ENCODE measurements around the gene COL24A1.

DNA sequence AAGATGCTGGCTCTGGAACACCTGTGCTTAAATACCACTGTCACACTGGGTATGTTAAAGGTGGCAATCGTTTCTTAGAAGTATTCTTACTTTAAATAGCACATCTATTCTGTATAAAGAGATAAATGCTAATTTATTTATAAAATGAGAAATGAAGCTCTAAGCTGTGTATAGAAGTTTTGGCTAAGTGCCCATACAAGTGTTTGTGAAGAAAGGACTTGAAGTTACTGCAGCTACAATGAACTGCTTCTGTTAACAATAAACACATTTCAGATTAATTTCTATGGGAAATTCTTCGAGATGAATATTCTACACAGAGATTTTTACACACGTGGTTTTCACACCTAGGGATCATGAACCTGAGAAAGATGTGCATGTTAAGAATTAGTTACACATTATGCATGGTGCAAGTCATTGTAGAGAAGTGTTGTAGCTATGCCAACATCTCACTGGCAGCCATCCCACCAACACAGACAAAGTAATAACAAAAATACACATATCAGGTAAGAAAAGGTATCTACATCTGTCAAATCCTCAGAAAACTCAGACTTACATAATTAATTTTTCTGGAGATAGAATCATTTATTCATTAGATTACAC is 16.2 kb downstream of the COL24A1 start:
- TF ChIP-seq, protein P1, sequence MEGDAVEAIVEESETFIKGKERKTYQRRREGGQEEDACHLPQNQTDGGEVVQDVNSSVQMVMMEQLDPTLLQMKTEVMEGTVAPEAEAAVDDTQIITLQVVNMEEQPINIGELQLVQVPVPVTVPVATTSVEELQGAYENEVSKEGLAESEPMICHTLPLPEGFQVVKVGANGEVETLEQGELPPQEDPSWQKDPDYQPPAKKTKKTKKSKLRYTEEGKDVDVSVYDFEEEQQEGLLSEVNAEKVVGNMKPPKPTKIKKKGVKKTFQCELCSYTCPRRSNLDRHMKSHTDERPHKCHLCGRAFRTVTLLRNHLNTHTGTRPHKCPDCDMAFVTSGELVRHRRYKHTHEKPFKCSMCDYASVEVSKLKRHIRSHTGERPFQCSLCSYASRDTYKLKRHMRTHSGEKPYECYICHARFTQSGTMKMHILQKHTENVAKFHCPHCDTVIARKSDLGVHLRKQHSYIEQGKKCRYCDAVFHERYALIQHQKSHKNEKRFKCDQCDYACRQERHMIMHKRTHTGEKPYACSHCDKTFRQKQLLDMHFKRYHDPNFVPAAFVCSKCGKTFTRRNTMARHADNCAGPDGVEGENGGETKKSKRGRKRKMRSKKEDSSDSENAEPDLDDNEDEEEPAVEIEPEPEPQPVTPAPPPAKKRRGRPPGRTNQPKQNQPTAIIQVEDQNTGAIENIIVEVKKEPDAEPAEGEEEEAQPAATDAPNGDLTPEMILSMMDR (IDR thresholded peaks at IDR 0.05; ENCODE audit: extremely low read depth in 1 of 2, insufficient read depth in 1 of 2, low read depth in 1 of 2, low read length in 2 of 2) = no peak
- TF ChIP-seq JUN (IDR thresholded peaks at IDR 0.05; ENCODE audit: borderline replicate concordance, insufficient read depth, insufficient read length, low read depth) (no peak), EZH2 (IDR thresholded peaks at IDR 0.05; ENCODE audit: borderline replicate concordance, low read depth, low read length, severe bottlenecking) (no peak), GATA2 (IDR thresholded peaks at IDR 0.05; ENCODE audit: insufficient read depth, insufficient read length, low read depth, low read length) (no peak), POLR2AphosphoS5 (IDR thresholded peaks at IDR 0.05; ENCODE audit: insufficient read depth, low read depth, low read length) (no peak), POLR2A (IDR thresholded peaks at IDR 0.05; ENCODE audit: low read depth, low read length) (no peak), FOS (IDR thresholded peaks at IDR 0.05; ENCODE audit: borderline replicate concordance, insufficient read depth, low read length) (no peak)
- TF ChIP-seq, protein P2, sequence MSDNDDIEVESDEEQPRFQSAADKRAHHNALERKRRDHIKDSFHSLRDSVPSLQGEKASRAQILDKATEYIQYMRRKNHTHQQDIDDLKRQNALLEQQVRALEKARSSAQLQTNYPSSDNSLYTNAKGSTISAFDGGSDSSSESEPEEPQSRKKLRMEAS (IDR thresholded peaks at IDR 0.05; ENCODE audit: insufficient read depth, insufficient read length) = no peak

All from endothelial cell of umbilical vein (primary cell).